NCI-H2107 (cell line): ENCODE measurements around the gene GDPD1.
"Not testable (repeated sequence)": the region's sequence is repeated elsewhere in the genome, so short reads cannot be mapped to it uniquely, and the experiment has no call there.

Source experiments
- DNase-seq: peaks from one replicate; lab custom pipeline; 2025; lab: John Stamatoyannopoulos, UW

The GDPD1 gene

GRCh38 chr17:59244081-59244480 is 23.8 kb downstream of the GDPD1 start:
- DNase-seq = no peak

GRCh38 chr17:59254742-59255141 is 34.4 kb downstream of the GDPD1 start:
- no peak for DNase-seq

GRCh38 chr17:59257101-59257500 is 36.8 kb downstream of the GDPD1 start:
- DNase-seq = no peak

- DNase-seq = no peak
These were observed 40.4 kb downstream of the GDPD1 start for GRCh38 chr17:59260722-59261121.

GRCh38 chr17:59266745-59267144 is 46.4 kb downstream of the GDPD1 start:
- DNase-seq = no peak

GRCh38 chr17:59267776-59268175 is 47.5 kb downstream of the GDPD1 start:
- DNase-seq = no peak

GRCh38 chr17:59275618-59276017 is 55.3 kb downstream of the GDPD1 start:
- no peak for DNase-seq

GRCh38 chr17:59277031-59277430 is 56.7 kb downstream of the GDPD1 start:
- no peak for DNase-seq

- DNase-seq = no peak
These were observed 58.1 kb downstream of the GDPD1 start for GRCh38 chr17:59278406-59278805.

GRCh38 chr17:59284317-59284716 is 64.0 kb downstream of the GDPD1 start:
- no peak for DNase-seq

GRCh38 chr17:59287452-59287851 is 67.1 kb downstream of the GDPD1 start:
- no peak for DNase-seq

GRCh38 chr17:59287891-59288290 is 67.6 kb downstream of the GDPD1 start:
- no peak for DNase-seq

GRCh38 chr17:59289981-59290301 is 69.6 kb downstream of the GDPD1 start:
- no peak for DNase-seq

GRCh38 chr17:59290302-59290998 is 70.1 kb downstream of the GDPD1 start:
- not testable (repeated sequence) for DNase-seq

- DNase-seq = no peak
These were observed 71.8 kb downstream of the GDPD1 start for GRCh38 chr17:59292174-59292523.

GRCh38 chr17:59296190-59296589 is 75.9 kb downstream of the GDPD1 start:
- DNase-seq = no peak

GRCh38 chr17:59298521-59298920 is 78.2 kb downstream of the GDPD1 start:
- DNase-seq = no peak

GRCh38 chr17:59299400-59300092 is 79.2 kb downstream of the GDPD1 start:
- no peak for DNase-seq

GRCh38 chr17:59300941-59301340 is 80.6 kb downstream of the GDPD1 start:
- DNase-seq = no peak

- DNase-seq = no peak
These were observed 84.5 kb downstream of the GDPD1 start for GRCh38 chr17:59304811-59305210.

GRCh38 chr17:59310263-59310920 is 90.1 kb downstream of the GDPD1 start:
- DNase-seq = no peak

GRCh38 chr17:59311051-59311468 is 90.7 kb downstream of the GDPD1 start:
- peak; percentile 57 for DNase-seq

- DNase-seq = not testable (repeated sequence)
These were observed 91.2 kb downstream of the GDPD1 start for GRCh38 chr17:59311521-59311920.
